Neural progenitor cell (in vitro differentiated cells): ENCODE measurements around the gene DIMT1. TPM values are rescaled to one million over a fixed set of nuclear protein-coding genes. Genes with fewer than 3 reads are reported as not detected.

Source experiments
- DNase-seq: peaks from one replicate; pipeline ENCODE4 v3.0.0-alpha.2; 2016; ENCODE audit warnings: low spot score
- H2AFZ ChIP-seq: fragments of 200-600 bp; sonication (generic); replicated peaks from 2 replicates; pipeline ENCODE4 v1.6.1; 2016; ENCODE audit warnings: antibody characterized with exemption
- H3F3A ChIP-seq: fragments of 200-600 bp; sonication (generic); 2 replicates; pipeline ENCODE4 v1.6.1; 2016; ENCODE audit warnings: antibody characterized with exemption, low read depth
- H3K27ac ChIP-seq: fragments of 200-600 bp; sonication (generic); 2 replicates; pipeline ENCODE4 v1.5.1; 2016; ENCODE audit warnings: mild to moderate bottlenecking
- H3K27me3 ChIP-seq: fragments of 200-600 bp; sonication (generic); 2 replicates; pipeline ENCODE4 v1.6.1; 2016; ENCODE audit warnings: mild to moderate bottlenecking, moderate library complexity
- H3K36me3 ChIP-seq: fragments of 200-600 bp; sonication (generic); 2 replicates; pipeline ENCODE4 v1.5.1; 2016
- H3K4me1 ChIP-seq: fragments of 200-600 bp; sonication (generic); 2 replicates; pipeline ENCODE4 v1.6.1; 2016; ENCODE audit warnings: mixed run types
- H3K4me2 ChIP-seq: fragments of 200-600 bp; sonication (generic); 2 replicates; pipeline ENCODE4 v1.6.1; 2016
- H3K4me3 ChIP-seq: fragments of 200-600 bp; sonication (generic); 2 replicates; pipeline ENCODE4 v1.5.1; 2016
- H3K79me2 ChIP-seq: fragments of 200-600 bp; sonication (generic); 2 replicates; pipeline ENCODE4 v1.6.1; 2016; ENCODE audit warnings: low read depth
- H3K9ac ChIP-seq: fragments of 200-600 bp; sonication (generic); 2 replicates; pipeline ENCODE4 v1.6.1; 2016
- H3K9me3 ChIP-seq: fragments of 200-600 bp; sonication (generic); 2 replicates; pipeline ENCODE4 v1.5.1; 2016; ENCODE audit warnings: low read depth
- H4K20me1 ChIP-seq: fragments of 200-600 bp; sonication (generic); 2 replicates; pipeline ENCODE4 v1.6.1; 2016; ENCODE audit warnings: low read depth
- H3K27ac Mint-ChIP-seq: 3 replicates; pipeline ENCODE4 v1.8.0; 2021; ENCODE audit warnings: mixed read lengths
- H3K27me3 Mint-ChIP-seq: 2 replicates; pipeline ENCODE4 v1.8.0; 2022; ENCODE audit warnings: low read depth, mild to moderate bottlenecking, inconsistent platforms, moderate library complexity, mixed read lengths; ENCODE audit not compliant: insufficient read depth
- H3K36me3 Mint-ChIP-seq: 3 replicates; pipeline ENCODE4 v1.8.0; 2021; ENCODE audit warnings: mixed read lengths
- H3K4me1 Mint-ChIP-seq: 3 replicates; pipeline ENCODE4 v1.8.0; 2021; ENCODE audit warnings: mixed read lengths
- H3K4me3 Mint-ChIP-seq: 3 replicates; pipeline ENCODE4 v1.8.0; 2021; ENCODE audit warnings: mild to moderate bottlenecking, moderate library complexity, mixed read lengths
- H3K9me3 Mint-ChIP-seq: 3 replicates; pipeline ENCODE4 v1.8.0; 2020; ENCODE audit warnings: mixed read lengths
- CTCF ChIP-seq: fragments of 200-600 bp; sonication (generic); IDR thresholded peaks from 2 replicates; pipeline ENCODE4 v1.5.1; 2017; ENCODE audit warnings: antibody characterized with exemption, mild to moderate bottlenecking
- EZH2 ChIP-seq: fragments of 200-600 bp; sonication (generic); IDR thresholded peaks from 2 replicates; pipeline ENCODE4 v1.6.1; 2017; ENCODE audit warnings: antibody characterized with exemption, mild to moderate bottlenecking, moderate library complexity
- EZH2phosphoT487 ChIP-seq: fragments of 200-600 bp; sonication (generic); IDR thresholded peaks from 2 replicates; pipeline ENCODE4 v1.6.1; 2017; ENCODE audit warnings: antibody characterized with exemption
- total RNA-seq: library from RNA; depleted of rRNA; stranded (reverse); fragments of >200 nt; gene quantifications from 2 replicates; pipeline ENCODE4 v1.2.3, GENCODE V29; 2015; ENCODE audit warnings: low replicate concordance

Gene DIMT1
- total RNA-seq, 1 donor from 2014 or later: 43.2 TPM

DNA sequence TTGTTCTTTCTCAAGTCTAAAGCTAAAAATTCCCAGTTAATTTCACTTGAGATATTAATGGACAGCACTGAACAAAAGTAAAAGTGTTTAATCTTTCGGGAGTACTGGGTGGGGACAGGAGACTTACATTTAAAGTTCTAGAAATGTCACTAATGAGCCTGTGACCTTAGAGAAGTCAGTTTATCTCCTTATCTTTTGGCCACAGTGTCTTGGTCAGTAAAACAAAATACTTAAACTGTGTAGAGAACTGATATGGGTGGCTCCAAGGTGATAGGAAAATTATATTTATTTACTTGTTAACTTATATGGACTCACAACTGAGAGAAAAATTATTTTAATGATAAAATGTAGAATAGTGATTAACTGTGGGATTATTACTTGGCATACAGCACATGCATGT is 17.7 kb upstream of the DIMT1 start:
- Mint-ChIP-seq H3K27ac (no peak overlapping the region), H3K9me3 (no peaks in the 10 kb centered on the region), H3K36me3 (peaks cover 4% of the 10 kb centered on the region), H3K27me3 (peaks cover 2% of the 10 kb centered on the region), H3K4me3 (no peak overlapping the region), H3K4me1 (no peaks in the 10 kb centered on the region)
- no peak overlapping the region for H3K27ac ChIP-seq
- no peaks in the 10 kb centered on the region for H3K36me3 ChIP-seq
- peaks cover 100% of the 10 kb centered on the region for H3K79me2 ChIP-seq
- H2AFZ ChIP-seq: no peak overlapping the region
- H3K4me3 ChIP-seq: no peak overlapping the region
- no peaks in the 10 kb centered on the region for H3K9me3 ChIP-seq
- H3K4me1 ChIP-seq: no peaks in the 10 kb centered on the region
- H3K27me3 ChIP-seq: no peaks in the 10 kb centered on the region
- no peaks in the 10 kb centered on the region for H3F3A ChIP-seq
- no peak overlapping the region for H3K9ac ChIP-seq
- peaks cover 6% of the 10 kb centered on the region for H4K20me1 ChIP-seq
- DNase-seq: no peak
- TF ChIP-seq CTCF (no peak), EZH2phosphoT487 (no peak), EZH2 (no peak)
- H3K4me2 ChIP-seq: no peak overlapping the region

GRCh38 chr5:62419609-62420008 is 15.9 kb upstream of the DIMT1 start:
- no peaks in the 10 kb centered on the region for H3K9me3 ChIP-seq
- Mint-ChIP-seq H3K36me3 (peaks cover 2% of the 10 kb centered on the region), H3K27me3 (peaks cover 2% of the 10 kb centered on the region), H3K4me1 (no peaks in the 10 kb centered on the region), H3K4me3 (no peak overlapping the region), H3K27ac (no peak overlapping the region), H3K9me3 (no peaks in the 10 kb centered on the region)
- no peaks in the 10 kb centered on the region for H3K4me1 ChIP-seq
- peaks cover 9% of the 10 kb centered on the region for H4K20me1 ChIP-seq
- no peaks in the 10 kb centered on the region for H3K36me3 ChIP-seq
- H2AFZ ChIP-seq: no peak overlapping the region
- no peak overlapping the region for H3K4me3 ChIP-seq
- no peaks in the 10 kb centered on the region for H3F3A ChIP-seq
- H3K9ac ChIP-seq: no peak overlapping the region
- DNase-seq: no peak
- peaks cover 100% of the 10 kb centered on the region for H3K79me2 ChIP-seq
- H3K27ac ChIP-seq: no peak overlapping the region
- no peak overlapping the region for H3K4me2 ChIP-seq
- H3K27me3 ChIP-seq: no peaks in the 10 kb centered on the region
- no peak for TF ChIP-seq CTCF
- TF ChIP-seq EZH2: no peak
- no peak for TF ChIP-seq EZH2phosphoT487

GRCh38 chr5:62418462-62419076 is 14.9 kb upstream of the DIMT1 start:
- Histone ChIP-seq H2AFZ (no peak overlapping the region), H4K20me1 (peaks cover 9% of the 10 kb centered on the region), H3K27ac (no peak overlapping the region), H3K4me3 (no peak overlapping the region), H3K36me3 (no peaks in the 10 kb centered on the region), H3K9ac (no peak overlapping the region), H3K4me1 (peaks cover 9% of the 10 kb centered on the region), H3F3A (no peaks in the 10 kb centered on the region), H3K27me3 (no peaks in the 10 kb centered on the region), H3K4me2 (no peak overlapping the region), H3K79me2 (peaks cover 100% of the 10 kb centered on the region), H3K9me3 (no peaks in the 10 kb centered on the region)
- H3K36me3 Mint-ChIP-seq: peaks cover 2% of the 10 kb centered on the region
- H3K4me3 Mint-ChIP-seq: no peak overlapping the region
- no peak for DNase-seq
- H3K27me3 Mint-ChIP-seq: peaks cover 2% of the 10 kb centered on the region
- no peaks in the 10 kb centered on the region for H3K9me3 Mint-ChIP-seq
- peaks cover 9% of the 10 kb centered on the region for H3K4me1 Mint-ChIP-seq
- H3K27ac Mint-ChIP-seq: no peak overlapping the region
- TF ChIP-seq CTCF (no peak), EZH2phosphoT487 (no peak), EZH2 (no peak)
